AG04449 (cell line): ENCODE measurements around the gene KLHL29.
A peak's percentile ranks its signal among the peaks of the same experiment; 100 is the strongest.

Source experiments
- CTCF ChIA-PET: fragments of 350-600 bp; formaldehyde crosslinking; extraction: SDS; loops from one replicate; lab custom pipeline; 2021; ENCODE audit warnings: antibody characterized with exemption; lab: Yijun Ruan, JAX
- POLR2A ChIA-PET: fragments of 400-600, 350-600 bp; formaldehyde crosslinking; extraction: SDS; loops from one replicate; lab custom pipeline; 2020; ENCODE audit warnings: antibody characterized with exemption, inconsistent platforms; lab: Yijun Ruan, JAX
- DNase-seq: peaks from one replicate; pipeline ENCODE4 v3.0.0-alpha.2; 2010; ENCODE audit warnings: low read depth, low spot score
- H3K4me3 ChIP-seq: 2 replicates; pipeline ENCODE4 v1.5.1; 2011; ENCODE audit warnings: low read depth, mild to moderate bottlenecking, control low read depth, low read length
- TF ChIP-seq, protein P1 (sequence below): IDR thresholded peaks from one replicate; pipeline ENCODE4 v1.5.1; 2011; ENCODE audit warnings: mild to moderate bottlenecking, moderate library complexity, low read length, control low read depth, inconsistent platforms; ENCODE audit not compliant: insufficient read depth; ENCODE audit errors: missing control alignments

The KLHL29 gene

DNA sequence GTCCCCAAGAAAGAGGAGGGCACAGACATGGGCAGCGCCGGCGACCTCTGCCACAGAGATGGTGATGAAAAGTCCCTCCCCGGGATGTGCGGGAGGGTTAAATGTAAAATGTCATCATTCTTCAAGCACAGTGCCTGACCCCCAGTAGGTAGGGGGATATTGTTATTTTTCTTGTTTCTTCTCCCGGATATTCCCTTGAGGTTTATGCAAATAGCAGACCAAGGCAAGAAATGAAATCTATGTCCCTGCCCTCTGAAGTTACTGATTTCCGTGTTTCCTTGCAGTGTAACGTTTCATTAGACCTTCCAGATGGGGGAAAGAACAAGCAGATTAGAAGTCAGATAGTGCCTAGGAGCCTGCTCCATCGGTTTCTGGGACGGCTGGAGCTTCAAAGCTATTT lies 158.3 kb downstream of the KLHL29 start:
- CTCF ChIA-PET, result interaction anchor here (1.2 kb wide), 1 partner anchor 11 kb away, joined by 3 read pairs; no protein-coding TSS in a partner anchor
- DNase-seq, result no peak
- TF ChIP-seq, protein P1, sequence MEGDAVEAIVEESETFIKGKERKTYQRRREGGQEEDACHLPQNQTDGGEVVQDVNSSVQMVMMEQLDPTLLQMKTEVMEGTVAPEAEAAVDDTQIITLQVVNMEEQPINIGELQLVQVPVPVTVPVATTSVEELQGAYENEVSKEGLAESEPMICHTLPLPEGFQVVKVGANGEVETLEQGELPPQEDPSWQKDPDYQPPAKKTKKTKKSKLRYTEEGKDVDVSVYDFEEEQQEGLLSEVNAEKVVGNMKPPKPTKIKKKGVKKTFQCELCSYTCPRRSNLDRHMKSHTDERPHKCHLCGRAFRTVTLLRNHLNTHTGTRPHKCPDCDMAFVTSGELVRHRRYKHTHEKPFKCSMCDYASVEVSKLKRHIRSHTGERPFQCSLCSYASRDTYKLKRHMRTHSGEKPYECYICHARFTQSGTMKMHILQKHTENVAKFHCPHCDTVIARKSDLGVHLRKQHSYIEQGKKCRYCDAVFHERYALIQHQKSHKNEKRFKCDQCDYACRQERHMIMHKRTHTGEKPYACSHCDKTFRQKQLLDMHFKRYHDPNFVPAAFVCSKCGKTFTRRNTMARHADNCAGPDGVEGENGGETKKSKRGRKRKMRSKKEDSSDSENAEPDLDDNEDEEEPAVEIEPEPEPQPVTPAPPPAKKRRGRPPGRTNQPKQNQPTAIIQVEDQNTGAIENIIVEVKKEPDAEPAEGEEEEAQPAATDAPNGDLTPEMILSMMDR, result no peak
- H3K4me3 ChIP-seq, result no peak overlapping the region
- POLR2A ChIA-PET, result no interaction called here

DNA sequence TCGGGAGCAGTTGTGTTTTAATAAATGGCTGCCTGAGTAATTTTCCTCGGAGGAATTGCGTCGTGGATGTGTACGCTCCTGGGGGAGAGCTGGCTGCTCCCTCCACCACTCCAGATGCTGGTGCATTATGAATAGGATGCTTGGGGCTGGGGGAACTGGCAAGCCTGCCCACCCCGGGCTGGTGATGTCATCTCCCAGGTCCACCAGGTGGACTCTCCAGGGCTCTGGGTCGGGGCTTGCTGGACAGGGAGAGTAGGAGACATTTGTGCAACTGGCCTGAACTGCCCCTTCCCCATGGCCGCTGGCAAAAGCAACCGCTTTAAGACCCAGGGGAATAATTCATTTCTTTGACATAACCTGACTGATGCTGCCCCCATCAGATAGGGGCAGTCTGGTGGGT lies 158.7 kb downstream of the KLHL29 start:
- CTCF ChIA-PET, result interaction anchor here (1.2 kb wide), 1 partner anchor 11 kb away, joined by 3 read pairs; no protein-coding TSS in a partner anchor
- POLR2A ChIA-PET, result no interaction called here
- TF ChIP-seq, protein P1, result no peak
- no peak overlapping the region for H3K4me3 ChIP-seq
- DNase-seq, result no peak

DNA sequence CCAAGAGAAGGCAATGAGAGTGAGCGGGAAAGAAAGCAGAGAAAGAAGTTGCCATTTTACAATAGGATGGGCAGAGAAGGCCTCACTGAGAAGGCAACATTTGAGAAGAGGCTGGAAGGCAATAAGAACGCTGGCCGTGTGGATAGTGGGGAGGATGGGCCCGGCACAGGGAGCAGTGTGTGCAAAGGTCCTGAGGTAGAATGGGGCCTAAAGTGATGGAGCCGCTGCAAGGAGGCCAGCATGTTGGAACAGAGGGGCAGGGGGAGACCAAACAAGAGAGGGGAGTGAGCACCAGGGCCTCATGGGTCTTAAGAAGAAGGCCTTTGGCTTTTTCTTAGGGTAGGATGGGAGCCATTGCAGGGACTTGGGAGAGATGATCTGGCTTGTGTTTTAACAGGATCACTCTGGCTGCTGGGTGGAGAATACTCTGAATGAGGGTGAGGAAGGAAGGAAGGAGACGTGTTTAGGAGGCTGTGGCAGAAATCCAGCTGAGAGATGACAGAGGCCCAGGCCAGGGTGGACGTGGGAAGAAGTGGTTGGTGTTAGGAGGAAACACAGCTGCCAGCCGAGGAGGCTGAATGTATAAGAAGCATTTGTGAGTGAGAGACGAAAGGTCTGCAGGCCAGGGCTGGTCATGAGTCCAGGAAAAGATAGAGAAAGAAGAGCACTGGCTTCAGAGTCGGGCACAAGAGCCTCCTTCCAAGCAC lies 159.8 kb downstream of the KLHL29 start:
- ChIA-PET POLR2A (no interaction called here), CTCF (no interaction called here)
- H3K4me3 ChIP-seq, result no peak overlapping the region
- DNase-seq, result no peak
- TF ChIP-seq, protein P1, result no peak

DNA sequence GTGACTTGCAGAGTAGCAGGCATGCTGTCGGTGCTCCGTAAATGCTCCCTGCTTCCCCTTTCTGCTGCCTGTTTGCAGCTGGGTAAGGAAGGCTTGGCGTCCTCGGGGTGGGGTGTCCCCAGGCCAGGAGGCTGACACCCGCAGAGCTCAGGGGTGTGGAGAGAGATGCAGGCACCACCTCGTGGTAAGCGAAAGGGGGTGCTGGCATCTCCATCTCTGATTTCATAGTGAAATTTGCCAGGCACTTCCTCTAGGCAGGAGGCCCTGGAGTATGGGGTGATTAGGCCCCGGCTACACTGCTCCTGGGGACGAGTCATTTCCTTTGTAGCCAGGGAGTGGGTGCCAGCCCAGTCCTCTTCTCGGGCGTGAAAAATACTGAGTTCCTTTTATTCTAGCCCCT lies 160.4 kb downstream of the KLHL29 start:
- CTCF ChIA-PET, result no interaction called here

DNA sequence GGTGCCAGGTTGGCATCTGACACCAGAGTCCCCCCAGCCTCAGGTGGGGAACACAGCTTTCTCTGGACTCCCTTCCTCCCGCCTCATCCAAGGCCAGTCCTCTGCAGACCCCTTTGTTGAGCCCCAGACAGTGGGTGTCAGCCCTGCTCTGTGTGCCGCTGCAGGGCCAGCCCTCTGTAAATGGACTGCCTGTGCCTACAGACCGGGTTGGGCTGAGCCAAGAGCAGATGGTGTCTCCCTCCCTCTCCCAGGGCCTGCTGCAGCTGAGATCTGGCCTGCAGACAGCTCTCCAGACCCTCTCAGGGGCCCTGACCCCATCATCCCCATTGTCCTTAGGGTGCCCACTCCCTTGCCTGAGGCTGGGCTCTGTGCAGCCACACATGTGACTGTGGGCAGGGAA lies 160.8 kb downstream of the KLHL29 start:
- ChIA-PET POLR2A (no interaction called here), CTCF (no interaction called here)

More for the DNA sequence above, 160.4 kb downstream of the KLHL29 start:
- DNase-seq, result no peak
- POLR2A ChIA-PET, result no interaction called here
- TF ChIP-seq, protein P1, result peak; percentile 13
- H3K4me3 ChIP-seq, result no peak overlapping the region

DNA sequence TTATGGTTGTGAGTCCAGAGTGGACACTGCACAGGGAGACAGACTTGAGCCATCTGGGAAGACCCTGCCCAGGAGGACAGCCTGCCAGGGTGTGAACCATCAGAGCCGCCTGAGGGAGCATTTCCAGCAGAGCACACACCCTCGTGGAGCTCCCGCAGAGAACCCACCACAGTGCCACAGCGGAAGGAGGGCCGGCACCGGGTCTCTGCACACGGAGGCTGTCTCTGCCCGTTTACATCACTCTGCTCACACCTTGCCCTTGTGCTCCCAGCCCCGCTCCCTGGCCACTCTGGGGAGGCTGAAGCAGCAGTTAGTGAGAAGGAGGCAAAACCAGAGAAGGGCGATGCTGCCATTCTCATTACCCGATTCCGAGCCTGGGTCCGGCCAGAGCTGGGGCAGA lies 161.9 kb downstream of the KLHL29 start:
- CTCF ChIA-PET, result interaction anchor here (0.9 kb wide), 1 partner anchor 89 kb away, joined by 3 read pairs; no protein-coding TSS in a partner anchor
- no peak for DNase-seq
- TF ChIP-seq, protein P1, result no peak
- H3K4me3 ChIP-seq, result no peak overlapping the region
- POLR2A ChIA-PET, result no interaction called here

More for the DNA sequence above, 160.8 kb downstream of the KLHL29 start:
- TF ChIP-seq, protein P1, result no peak
- no peak overlapping the region for H3K4me3 ChIP-seq
- no peak for DNase-seq
